Immature natural killer cell (primary cell): Measurements from ENCODE around the gene AGPAT2. TPM values are rescaled to one million over a fixed set of nuclear protein-coding genes. Genes with fewer than 3 reads are reported as not detected.
A peak's percentile ranks its signal among the peaks of the same experiment; 100 is the strongest.

ENCODE experiments used
- DNase-seq, 3 donors: peaks; one replicate each; pipeline ENCODE4 v3.0.0; 2022; ENCODE audit warnings: mixed read lengths in 1 of 3
- H3K27ac Mint-ChIP-seq, 6 donors: one replicate each; pipeline ENCODE4 v1.8.0; 2020; ENCODE audit warnings: mixed read lengths in 6 of 6, mild to moderate bottlenecking in 5 of 6, inconsistent platforms in 4 of 6, moderate library complexity in 3 of 6
- H3K27me3 Mint-ChIP-seq, 3 donors: one replicate each; pipeline ENCODE4 v1.8.0; 2020 to 2021; ENCODE audit warnings: low read depth in 3 of 3, mild to moderate bottlenecking in 3 of 3, mixed read lengths in 3 of 3, moderate library complexity in 3 of 3, inconsistent platforms in 1 of 3
- H3K36me3 Mint-ChIP-seq, 3 donors: one replicate each; pipeline ENCODE4 v1.8.0; 2020; ENCODE audit warnings: mixed read lengths in 3 of 3, inconsistent platforms in 2 of 3, mild to moderate bottlenecking in 2 of 3
- H3K4me1 Mint-ChIP-seq, 2 donors: one replicate each; pipeline ENCODE4 v1.8.0; 2020; ENCODE audit warnings: inconsistent platforms in 2 of 2, mild to moderate bottlenecking in 2 of 2, mixed read lengths in 2 of 2, moderate library complexity in 1 of 2
- H3K4me3 Mint-ChIP-seq, 5 donors: one replicate each; pipeline ENCODE4 v1.8.0; 2020; ENCODE audit warnings: mild to moderate bottlenecking in 5 of 5, mixed read lengths in 5 of 5, inconsistent platforms in 3 of 5, moderate library complexity in 3 of 5
- H3K9me3 Mint-ChIP-seq, 6 donors: one replicate each; pipeline ENCODE4 v1.8.0; 2020; ENCODE audit warnings: mild to moderate bottlenecking in 6 of 6, mixed read lengths in 6 of 6, inconsistent platforms in 4 of 6, moderate library complexity in 3 of 6
- polyA plus RNA-seq, 3 donors: library from polyadenylated mRNA; unstranded; fragments of 300-500 nt; fragmentation: Illumina TruSeq; gene quantifications; one replicate each; pipeline ENCODE4 v1.2.3, GENCODE V29; 2021

The AGPAT2 gene
- polyA plus RNA-seq, 3 donors from 2014 or later: 34.0 to 40.9 (median 35.2) TPM

DNA sequence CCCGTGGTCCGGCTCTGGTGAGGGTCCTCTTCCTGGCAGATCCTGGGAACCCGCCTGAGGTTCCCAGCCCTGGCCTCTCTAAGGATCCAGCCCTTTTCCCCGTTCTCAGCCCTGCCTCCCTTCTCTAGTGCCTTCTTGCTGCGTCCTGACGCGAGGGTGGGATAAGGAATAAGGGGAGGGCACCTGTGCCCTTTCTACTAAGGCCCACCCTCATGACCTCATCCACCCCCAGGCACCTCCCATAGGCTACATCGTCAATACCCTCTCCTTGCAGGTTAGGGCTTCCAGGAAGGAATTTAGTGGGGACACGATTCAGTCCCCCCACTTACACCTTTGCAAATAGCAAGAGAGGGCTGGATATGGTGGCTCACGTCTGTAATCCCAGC, 14.4 kb upstream of the AGPAT2 start:
- peak overlapping the region in 4 of 5 donors; percentile 59 to 87 (median 74) for H3K4me3 Mint-ChIP-seq
- H3K27ac Mint-ChIP-seq: peak overlapping the region in 5 of 6 donors; percentile 87 to 99 (median 90)
- DNase-seq: no peak
- H3K27me3 Mint-ChIP-seq: peaks cover 11 to 22% (median 21%) of the 10 kb centered on the region in 3 donors
- no peaks in the 10 kb centered on the region for H3K36me3 Mint-ChIP-seq
- no peaks in the 10 kb centered on the region for H3K9me3 Mint-ChIP-seq
- peaks cover 9 to 19% of the 10 kb centered on the region in 2 donors for H3K4me1 Mint-ChIP-seq

DNA sequence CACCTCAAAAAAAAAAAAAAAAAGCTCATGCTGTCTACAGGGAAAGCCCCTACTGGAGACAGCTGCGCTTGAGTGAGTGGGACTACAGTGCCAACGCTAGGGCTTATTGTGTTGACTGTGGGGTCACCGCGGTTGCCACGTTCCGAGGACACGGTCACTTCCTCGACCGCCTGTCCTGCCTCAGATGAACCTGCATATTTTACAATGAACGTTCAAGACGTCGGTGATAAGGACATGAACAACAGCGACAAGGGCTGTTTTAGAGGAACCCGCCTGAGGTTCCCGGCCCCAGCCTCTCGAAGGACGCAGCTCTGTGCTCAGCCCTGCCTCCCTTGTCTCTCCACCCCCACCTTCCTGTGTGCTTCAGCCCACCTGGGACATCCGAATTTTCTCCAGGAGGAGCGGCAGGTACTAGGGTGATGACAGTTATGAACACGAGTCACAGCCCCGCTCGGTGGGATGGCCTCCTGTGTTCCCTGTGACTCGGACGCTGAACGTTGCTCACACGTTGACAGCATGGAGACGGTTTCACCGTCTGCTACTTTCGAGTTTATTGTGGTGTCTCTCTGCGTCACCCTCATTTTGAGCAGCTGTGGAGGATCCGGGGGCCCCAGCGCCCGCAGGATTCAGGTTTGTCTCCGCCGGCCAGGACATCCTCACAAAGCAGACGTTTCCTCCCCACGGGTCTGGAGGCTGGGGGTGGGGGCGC, 13.9 kb upstream of the AGPAT2 start:
- DNase-seq: peak; percentile 53 to 80 (median 73)
- peaks cover 9 to 19% of the 10 kb centered on the region in 2 donors for H3K4me1 Mint-ChIP-seq
- H3K9me3 Mint-ChIP-seq: no peaks in the 10 kb centered on the region
- peak overlapping the region; percentile 17 to 99 (median 89) for H3K27ac Mint-ChIP-seq
- peaks cover 11 to 27% (median 21%) of the 10 kb centered on the region in 3 donors for H3K27me3 Mint-ChIP-seq
- no peaks in the 10 kb centered on the region for H3K36me3 Mint-ChIP-seq
- peak overlapping the region in 4 of 5 donors; percentile 59 to 87 (median 80) for H3K4me3 Mint-ChIP-seq

DNA sequence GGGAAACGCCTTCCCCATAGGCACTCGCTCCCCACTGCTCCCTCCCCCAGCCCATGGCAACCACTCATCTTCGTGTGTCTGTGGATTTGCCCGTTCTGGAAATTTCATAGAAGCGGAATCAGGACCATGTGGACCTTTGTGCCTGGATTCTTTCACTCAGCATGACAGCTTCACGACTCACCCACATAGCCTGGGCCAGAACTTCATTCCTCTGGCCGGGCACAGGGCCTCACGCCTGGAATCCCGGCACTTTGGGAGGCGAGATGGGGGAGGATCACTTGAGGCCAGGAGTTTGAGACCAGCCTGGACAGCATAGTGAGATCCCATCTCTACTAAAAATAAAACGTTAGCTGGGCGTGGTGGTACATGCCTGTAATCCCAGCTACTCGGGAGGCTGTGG, 13.0 kb upstream of the AGPAT2 start:
- no peaks in the 10 kb centered on the region for H3K36me3 Mint-ChIP-seq
- H3K4me1 Mint-ChIP-seq: peaks cover 9 to 19% of the 10 kb centered on the region in 2 donors
- no peak for DNase-seq
- no peaks in the 10 kb centered on the region for H3K9me3 Mint-ChIP-seq
- no peak overlapping the region for H3K4me3 Mint-ChIP-seq
- H3K27ac Mint-ChIP-seq: peak overlapping the region in 2 of 6 donors; percentile 92 to 99
- H3K27me3 Mint-ChIP-seq: peaks cover 10 to 29% (median 21%) of the 10 kb centered on the region in 3 donors

DNA sequence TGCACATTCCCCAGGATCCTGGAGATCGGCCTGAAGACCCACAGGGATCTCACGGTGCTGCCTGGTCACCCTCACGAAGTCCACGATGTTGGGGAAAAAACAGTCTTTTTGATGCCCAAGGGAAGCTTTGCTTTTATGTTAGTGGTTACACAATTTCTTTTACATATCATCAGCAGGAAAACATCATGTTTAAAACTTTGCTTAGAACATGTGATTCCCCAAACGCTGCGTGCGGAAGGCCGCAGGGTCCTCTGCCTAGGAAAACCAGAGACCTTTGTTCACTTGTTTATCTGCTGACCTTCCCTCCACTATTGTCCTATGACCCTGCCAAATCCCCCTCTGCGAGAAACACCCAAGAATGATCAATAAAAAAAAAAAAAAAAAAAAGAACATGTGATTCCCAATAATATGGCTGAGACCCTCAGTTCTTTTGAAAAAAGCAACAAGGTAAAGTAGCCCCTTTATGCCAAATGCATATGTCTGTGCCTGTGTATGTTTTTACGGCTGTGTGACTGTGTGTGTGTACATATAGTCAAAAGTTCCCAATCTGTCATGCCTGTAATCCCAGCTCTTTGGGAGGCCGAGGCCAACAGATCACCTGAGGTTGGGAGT, 11.5 kb upstream of the AGPAT2 start:
- Mint-ChIP-seq H3K27ac (peak overlapping the region in 2 of 6 donors; percentile 49 to 71), H3K27me3 (peaks cover 5 to 29% (median 21%) of the 10 kb centered on the region in 3 donors), H3K9me3 (no peaks in the 10 kb centered on the region), H3K4me1 (peaks cover 9 to 19% of the 10 kb centered on the region in 2 donors), H3K36me3 (no peaks in the 10 kb centered on the region), H3K4me3 (no peak overlapping the region)
- DNase-seq: no peak

DNA sequence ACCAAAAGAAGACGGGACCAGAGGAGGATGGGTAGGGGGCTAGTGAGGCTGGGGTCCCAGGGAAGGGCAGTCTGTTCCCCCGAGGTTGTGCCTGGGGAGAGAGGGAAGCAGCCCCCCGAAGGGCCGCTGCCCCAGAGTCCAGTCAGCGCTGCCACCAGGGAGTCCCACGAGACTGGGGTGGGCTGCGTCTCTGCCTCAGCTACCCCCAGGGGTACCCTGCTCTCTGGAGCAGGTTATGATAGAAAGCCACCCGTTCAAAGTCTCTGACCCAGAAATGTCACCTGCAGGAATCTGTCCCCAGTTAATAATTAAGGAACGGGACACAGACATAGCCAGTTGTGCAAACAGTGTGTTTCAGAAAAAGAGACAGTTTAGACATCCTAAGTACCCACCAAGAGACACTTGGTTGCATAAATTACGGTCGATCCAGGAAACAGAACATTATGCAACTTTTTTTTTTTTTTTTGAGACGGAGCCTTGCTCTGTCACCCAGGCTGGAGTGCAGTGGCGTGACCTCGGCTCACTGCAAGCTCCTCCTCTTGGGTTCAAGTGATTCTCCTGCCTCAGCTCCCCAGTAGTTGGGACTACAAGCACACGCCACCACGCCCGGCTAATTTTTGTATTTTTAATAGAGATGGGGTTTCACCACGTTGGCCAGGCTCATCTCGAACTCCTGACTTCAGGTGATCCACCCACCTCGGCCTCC, 10.7 kb upstream of the AGPAT2 start:
- H3K27me3 Mint-ChIP-seq: peaks cover 5 to 31% (median 21%) of the 10 kb centered on the region in 3 donors
- peaks cover 9 to 16% of the 10 kb centered on the region in 2 donors for H3K4me1 Mint-ChIP-seq
- H3K4me3 Mint-ChIP-seq: no peak overlapping the region
- H3K9me3 Mint-ChIP-seq: no peaks in the 10 kb centered on the region
- no peaks in the 10 kb centered on the region for H3K36me3 Mint-ChIP-seq
- peak overlapping the region in 1 of 6 donors; percentile 71 for H3K27ac Mint-ChIP-seq
- no peak for DNase-seq

DNA sequence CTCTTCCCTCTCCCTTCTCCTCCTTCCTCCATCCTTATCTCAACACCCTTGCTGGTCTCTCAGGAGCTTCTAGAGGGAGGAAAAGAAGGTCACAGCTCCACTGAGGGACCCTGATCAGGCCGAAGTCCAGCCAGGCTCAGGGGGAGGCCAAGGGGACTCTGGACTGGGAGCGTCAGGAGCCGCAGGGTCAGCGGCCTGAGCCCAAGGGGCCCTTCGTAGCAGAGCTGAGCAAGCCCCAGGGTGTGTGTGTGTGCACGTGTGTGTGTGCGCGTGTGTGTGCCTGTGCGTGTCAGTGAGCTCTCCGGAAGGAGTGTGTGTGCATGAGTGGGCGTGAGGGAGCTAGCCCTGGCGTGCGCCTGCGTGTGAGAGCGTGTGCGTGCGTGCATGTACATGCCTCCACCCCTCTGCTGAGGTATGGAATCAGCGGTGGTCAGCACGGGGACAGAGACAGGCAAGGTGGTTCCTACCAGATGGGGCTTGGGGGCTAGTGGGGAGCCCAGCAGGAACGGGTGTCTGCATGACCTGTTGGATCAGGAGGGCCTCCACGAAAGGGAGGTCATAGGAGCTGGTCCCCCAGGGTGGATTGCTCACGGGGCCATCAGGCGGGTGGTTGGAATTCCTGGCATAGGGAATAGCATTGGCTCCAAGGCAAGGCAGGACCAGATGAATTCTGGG, 10.0 kb upstream of the AGPAT2 start:
- Mint-ChIP-seq H3K4me1 (peaks cover 9 to 16% of the 10 kb centered on the region in 2 donors), H3K36me3 (no peaks in the 10 kb centered on the region), H3K27ac (peak overlapping the region in 2 of 6 donors; percentile 50 to 71), H3K9me3 (no peaks in the 10 kb centered on the region), H3K4me3 (peak overlapping the region in 1 of 5 donors; percentile 17), H3K27me3 (peaks cover 5 to 31% (median 20%) of the 10 kb centered on the region in 3 donors)
- no peak for DNase-seq

DNA sequence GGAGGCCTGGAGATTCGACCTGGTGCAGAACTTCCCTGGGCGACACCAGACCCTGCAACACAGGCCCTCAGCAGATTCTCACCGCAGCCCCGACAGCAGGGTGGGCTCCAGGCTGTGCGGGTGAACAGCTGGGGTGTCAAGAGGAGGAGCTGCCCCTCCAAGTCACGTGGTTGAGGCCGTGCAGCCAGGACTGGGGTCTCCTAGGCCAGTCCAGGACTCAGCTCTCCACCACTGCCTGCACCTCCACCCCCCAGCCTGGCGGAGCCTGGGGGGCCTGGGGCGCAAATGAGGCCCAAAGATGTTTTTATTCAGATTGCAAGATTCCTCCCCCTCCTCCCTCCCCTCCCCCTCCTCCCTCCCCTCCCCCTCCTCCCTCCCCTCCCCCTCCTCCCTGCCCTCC, 9.2 kb upstream of the AGPAT2 start:
- no peak overlapping the region for H3K27ac Mint-ChIP-seq
- DNase-seq: no peak
- no peaks in the 10 kb centered on the region for H3K9me3 Mint-ChIP-seq
- H3K27me3 Mint-ChIP-seq: peaks cover 5 to 28% (median 13%) of the 10 kb centered on the region in 3 donors
- no peaks in the 10 kb centered on the region for H3K36me3 Mint-ChIP-seq
- H3K4me3 Mint-ChIP-seq: peak overlapping the region in 1 of 5 donors; percentile 49
- H3K4me1 Mint-ChIP-seq: peaks cover 8 to 14% of the 10 kb centered on the region in 2 donors

DNA sequence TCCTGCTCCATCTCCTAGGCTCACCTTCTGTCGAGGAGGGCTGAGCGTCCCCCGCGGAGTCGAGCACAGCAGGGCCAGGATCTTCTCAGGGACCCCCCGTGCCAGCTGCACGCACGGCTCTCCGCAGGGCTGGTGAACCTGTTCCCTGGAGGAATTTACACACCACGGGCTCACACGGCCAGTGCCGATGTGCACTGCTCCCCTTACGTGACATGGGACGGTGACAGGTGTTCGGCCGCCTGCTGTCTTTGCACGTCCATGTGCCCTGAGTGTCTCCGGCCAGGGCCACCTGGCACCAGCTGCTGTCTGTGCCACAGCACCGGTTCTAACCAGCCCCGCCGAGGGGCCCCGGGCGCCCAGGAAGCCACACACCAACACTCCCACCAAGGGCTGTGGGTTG, 8.7 kb upstream of the AGPAT2 start:
- Mint-ChIP-seq H3K4me1 (peaks cover 2 to 8% of the 10 kb centered on the region in 2 donors), H3K9me3 (no peaks in the 10 kb centered on the region), H3K27ac (no peak overlapping the region), H3K4me3 (peak overlapping the region in 1 of 5 donors; percentile 49), H3K27me3 (peaks cover 5 to 24% (median 7%) of the 10 kb centered on the region in 3 donors), H3K36me3 (no peaks in the 10 kb centered on the region)
- DNase-seq: no peak

DNA sequence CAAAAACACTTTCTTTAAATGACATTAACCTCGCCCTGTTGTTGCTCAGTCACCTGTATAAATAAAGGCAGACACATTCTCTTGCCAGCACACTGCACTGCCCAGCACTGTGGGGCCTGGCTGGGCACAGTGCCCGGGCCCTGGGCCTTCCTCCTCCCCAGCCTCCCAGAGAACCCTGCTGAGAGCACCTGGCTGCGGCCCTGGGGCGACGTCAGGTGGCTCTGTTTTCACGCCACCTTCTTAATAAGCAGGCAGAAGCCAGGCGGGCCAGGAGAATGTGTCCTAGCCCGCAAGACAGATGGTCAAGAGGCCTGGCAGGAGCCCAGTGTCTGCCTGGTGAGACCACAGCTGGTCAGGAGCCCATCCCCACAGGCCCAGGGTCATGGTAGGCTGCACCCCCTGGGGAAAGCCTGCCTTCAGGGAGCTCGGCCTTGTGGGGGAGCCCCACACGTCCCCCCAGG, 8.2 kb upstream of the AGPAT2 start:
- Mint-ChIP-seq H3K9me3 (no peaks in the 10 kb centered on the region), H3K27me3 (peaks cover 5 to 19% (median 6%) of the 10 kb centered on the region in 3 donors), H3K27ac (no peak overlapping the region), H3K36me3 (no peaks in the 10 kb centered on the region), H3K4me1 (peaks cover 0 to 4% of the 10 kb centered on the region in 2 donors), H3K4me3 (no peak overlapping the region)
- no peak for DNase-seq

DNA sequence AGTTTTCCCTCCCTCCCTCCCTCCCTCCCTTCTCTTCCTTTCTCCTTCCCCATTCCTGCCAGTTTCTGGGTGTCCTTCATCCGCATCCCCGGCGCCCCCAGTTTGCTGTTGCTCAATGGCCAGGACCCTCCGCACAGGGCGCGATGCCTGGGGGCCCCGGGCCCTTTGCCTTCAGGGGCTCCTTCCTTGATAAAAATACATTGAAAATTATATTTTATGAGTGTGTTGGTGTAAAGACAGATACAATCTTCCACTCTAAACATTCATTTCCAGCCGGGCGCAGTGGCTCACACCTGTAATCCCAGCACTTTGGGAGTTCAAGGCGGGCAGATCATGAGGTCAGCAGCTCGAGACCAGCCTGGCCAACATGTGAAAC, 7.6 kb upstream of the AGPAT2 start:
- Mint-ChIP-seq H3K36me3 (no peaks in the 10 kb centered on the region), H3K4me1 (peaks cover 0 to 1% of the 10 kb centered on the region in 2 donors), H3K27me3 (peaks cover 2 to 19% (median 4%) of the 10 kb centered on the region in 3 donors), H3K4me3 (no peak overlapping the region), H3K9me3 (no peaks in the 10 kb centered on the region), H3K27ac (no peak overlapping the region)
- DNase-seq: no peak

DNA sequence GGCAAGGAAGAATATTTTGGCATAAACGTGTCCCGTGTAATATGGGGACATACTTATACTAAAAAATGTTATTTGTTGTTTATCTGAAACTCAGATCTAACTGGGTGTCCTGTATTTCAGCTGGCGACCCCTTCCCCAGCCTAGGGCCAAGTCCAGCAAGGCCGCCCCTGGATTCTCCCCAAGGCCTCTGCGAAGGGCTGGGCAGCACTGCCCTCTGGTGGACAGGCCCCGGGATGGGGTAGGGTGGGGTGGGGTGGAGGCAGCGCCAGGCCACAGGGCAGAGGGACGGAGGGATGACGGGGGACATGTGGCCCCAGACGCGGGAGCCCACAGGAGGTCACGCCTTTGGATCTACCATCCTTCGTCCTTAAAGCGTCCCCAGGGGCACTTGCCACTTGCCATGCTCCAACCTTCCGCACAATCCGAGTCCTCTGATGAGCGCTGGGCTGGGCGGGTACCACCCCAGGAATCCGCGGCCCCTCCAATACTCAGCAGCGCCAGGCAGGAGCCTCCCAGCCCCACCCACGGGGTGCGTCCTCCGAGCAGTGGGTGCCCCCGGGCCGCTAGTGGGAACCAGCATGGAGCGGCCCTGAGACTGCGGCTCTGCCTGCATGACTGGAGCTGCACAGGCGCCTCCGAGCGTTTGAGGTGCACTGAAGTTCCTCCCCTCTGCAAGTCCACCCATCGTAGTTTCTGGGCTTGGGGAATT, 7.1 kb upstream of the AGPAT2 start:
- Mint-ChIP-seq H3K4me1 (peaks cover 0 to 1% of the 10 kb centered on the region in 2 donors), H3K9me3 (no peaks in the 10 kb centered on the region), H3K4me3 (no peak overlapping the region), H3K36me3 (no peaks in the 10 kb centered on the region), H3K27ac (no peak overlapping the region), H3K27me3 (peaks cover 0 to 19% (median 4%) of the 10 kb centered on the region in 3 donors)
- DNase-seq: no peak

DNA sequence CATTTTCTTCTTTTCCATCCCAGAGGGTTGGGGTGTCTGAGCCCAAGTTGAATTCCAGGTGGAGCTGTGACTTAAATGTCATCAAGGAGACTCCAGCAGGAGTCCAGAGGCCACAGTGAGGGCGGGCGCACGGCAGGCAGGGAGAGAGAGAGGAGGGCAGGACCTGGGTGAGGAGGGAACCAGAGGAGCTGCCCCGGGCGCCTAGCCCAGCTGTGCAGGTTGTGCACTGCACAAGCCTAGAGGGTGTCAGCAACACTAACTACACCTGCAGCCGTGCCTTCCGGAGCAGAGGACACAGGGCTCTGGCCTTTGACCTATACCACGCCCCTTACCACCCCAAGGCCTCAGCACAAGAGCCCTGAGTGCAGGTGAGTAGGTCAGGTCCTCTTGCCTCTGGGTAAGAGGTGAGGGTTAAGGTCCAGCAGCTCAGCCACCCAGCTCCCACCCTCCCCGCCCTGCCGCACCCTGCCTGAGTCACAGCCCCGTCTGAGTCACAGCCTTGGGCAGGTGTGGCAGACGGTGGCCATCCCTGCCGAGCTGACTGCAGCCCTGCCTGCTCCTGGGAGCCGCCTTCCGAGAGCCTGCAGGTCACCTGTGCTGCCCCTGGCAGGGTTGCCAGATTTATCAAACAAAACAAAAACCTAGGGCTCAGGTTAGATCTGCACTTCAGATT, 6.4 kb upstream of the AGPAT2 start:
- H3K4me3 Mint-ChIP-seq: no peak overlapping the region
- H3K36me3 Mint-ChIP-seq: no peaks in the 10 kb centered on the region
- no peak overlapping the region for H3K27ac Mint-ChIP-seq
- H3K27me3 Mint-ChIP-seq: peaks cover 0 to 19% (median 0%) of the 10 kb centered on the region in 3 donors
- H3K9me3 Mint-ChIP-seq: no peaks in the 10 kb centered on the region
- no peak for DNase-seq
- H3K4me1 Mint-ChIP-seq: no peaks in the 10 kb centered on the region

DNA sequence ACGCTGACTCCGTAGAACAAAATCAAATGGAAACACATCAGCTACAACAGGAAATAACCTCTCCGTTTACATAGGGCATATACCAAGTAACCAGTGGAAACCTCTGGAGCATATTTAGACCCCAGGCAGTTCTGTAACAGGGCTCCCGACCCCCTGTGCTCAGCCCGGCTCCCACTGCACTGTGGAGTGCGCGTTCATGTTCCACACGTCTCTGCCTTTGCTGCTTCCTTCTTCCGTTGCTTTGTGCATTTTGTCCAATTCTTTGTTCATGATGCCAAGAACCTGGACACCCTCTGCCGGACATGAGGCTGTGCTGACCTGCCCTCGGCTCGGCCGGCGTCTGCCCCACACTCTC, 5.9 kb upstream of the AGPAT2 start:
- H3K27ac Mint-ChIP-seq: no peak overlapping the region
- H3K27me3 Mint-ChIP-seq: peaks cover 0 to 17% (median 0%) of the 10 kb centered on the region in 3 donors
- H3K36me3 Mint-ChIP-seq: no peaks in the 10 kb centered on the region
- DNase-seq: no peak
- no peaks in the 10 kb centered on the region for H3K4me1 Mint-ChIP-seq
- H3K9me3 Mint-ChIP-seq: no peaks in the 10 kb centered on the region
- H3K4me3 Mint-ChIP-seq: no peak overlapping the region
